OCI-LY7 (cell line): ENCODE data around the gene CNOT1. TPM values are rescaled to one million over a fixed set of nuclear protein-coding genes. Genes with fewer than 3 reads are reported as not detected.
"Not testable (repeated sequence)": the region's sequence is repeated elsewhere in the genome, so short reads cannot be mapped to it uniquely, and the experiment has no call there.

ENCODE experiments used
- BruUV-seq: library from RNA; stranded (reverse); fragments of 400-500 nt; replicated peaks from 2 replicates; lab custom pipeline; 2021; lab: Mats Ljungman, UMichigan
- CTCF ChIA-PET: fragments of 300-600 bp; sonication (Branson Sonifier 250); formaldehyde crosslinking; loops from one replicate; lab custom pipeline; 2022; ENCODE audit warnings: antibody characterized with exemption; ENCODE audit not compliant: unreplicated experiment; lab: Charles Lee
- POLR2A ChIA-PET: fragments of 300-600 bp; sonication (Branson Sonifier 250); formaldehyde crosslinking; loops from one replicate; lab custom pipeline; 2022; ENCODE audit warnings: antibody characterized with exemption; lab: Charles Lee
- DNase-seq: peaks from one replicate; pipeline ENCODE4 v3.0.0-alpha.2; 2015; ENCODE audit warnings: low spot score
- H2AFZ ChIP-seq: fragments of 200-600 bp; sonication (generic), shearing (Covaris generic); 2 replicates; pipeline ENCODE4 v1.6.1; 2014; ENCODE audit warnings: mild to moderate bottlenecking, antibody characterized with exemption, low read length, moderate library complexity
- H3K27ac ChIP-seq: fragments of 200-600 bp; sonication (generic); 2 replicates; pipeline ENCODE4 v1.5.1; 2014; ENCODE audit warnings: mixed run types, low read depth, mild to moderate bottlenecking, moderate library complexity, low read length, inconsistent platforms; ENCODE audit not compliant: poor library complexity, severe bottlenecking
- H3K36me3 ChIP-seq: fragments of 200-600 bp; sonication (generic); 2 replicates; pipeline ENCODE4 v1.6.1; 2014; ENCODE audit warnings: mild to moderate bottlenecking, antibody characterized with exemption, low read length, moderate library complexity, mixed read lengths; ENCODE audit not compliant: insufficient read depth
- H3K4me1 ChIP-seq: fragments of 200-600 bp; sonication (generic); 2 replicates; pipeline ENCODE4 v1.5.1; 2014; ENCODE audit warnings: mild to moderate bottlenecking, low read length; ENCODE audit not compliant: insufficient read depth, poor library complexity, severe bottlenecking
- H3K4me2 ChIP-seq: fragments of 200-600 bp; sonication (generic); 2 replicates; pipeline ENCODE4 v1.6.1; 2014; ENCODE audit warnings: mild to moderate bottlenecking, low read length
- H3K4me3 ChIP-seq: fragments of 200-600 bp; sonication (generic); 2 replicates; pipeline ENCODE4 v1.5.1; 2014; ENCODE audit warnings: mild to moderate bottlenecking, low read depth, low read length; ENCODE audit not compliant: poor library complexity, severe bottlenecking
- H3K79me2 ChIP-seq: fragments of 200-600 bp; sonication (generic); 2 replicates; pipeline ENCODE4 v1.6.1; 2016; ENCODE audit warnings: low read depth, mild to moderate bottlenecking, low read length, moderate library complexity, mixed read lengths; ENCODE audit not compliant: insufficient read depth
- H3K9me2 ChIP-seq: fragments of 200-600 bp; sonication (generic); 2 replicates; pipeline ENCODE4 v1.6.1; 2016; ENCODE audit warnings: mild to moderate bottlenecking, low read length, mixed read lengths; ENCODE audit not compliant: insufficient read depth
- H3K9me3 ChIP-seq: fragments of 200-600 bp; sonication (generic); 2 replicates; pipeline ENCODE4 v1.6.1; 2014; ENCODE audit warnings: mild to moderate bottlenecking, mixed run types, low read length, mixed read lengths
- H4K20me1 ChIP-seq: fragments of 200-600 bp; sonication (generic); 2 replicates; pipeline ENCODE4 v1.6.1; 2014; ENCODE audit warnings: mild to moderate bottlenecking, antibody characterized with exemption, low read length, moderate library complexity, mixed read lengths; ENCODE audit not compliant: insufficient read depth
- EZH2phosphoT487 ChIP-seq: fragments of 200-600 bp; sonication (generic); IDR thresholded peaks from 2 replicates; pipeline ENCODE4 v1.6.1; 2018; ENCODE audit warnings: low read depth, borderline replicate concordance, mild to moderate bottlenecking, mixed run types, antibody characterized with exemption, low read length, moderate library complexity, mixed read lengths
- intact Hi-C: fragments of 100-400 bp; cut with micrococcal nuclease; formaldehyde crosslinking; loops from one replicate; pipeline ENCODE4 v1.10.0; 2022; ENCODE audit not compliant: unreplicated experiment
- total RNA-seq, 2 experiments: library from RNA; depleted of rRNA in 1 of 2; stranded (reverse); fragments of >200 nt in 1 of 2; shearing (Covaris generic) in 1 of 2; gene quantifications; 2 replicates each; pipeline ENCODE4 v1.2.3, GENCODE V29; 2014 to 2022
- TF ChIP-seq, protein P1 (sequence below): fragments of 200-600 bp; sonication (generic); conservative IDR thresholded peaks from 2 replicates; pipeline ENCODE4 v1.5.1; 2014; ENCODE audit warnings: mild to moderate bottlenecking, antibody characterized with exemption, low read length, moderate library complexity, mixed read lengths

CNOT1 gene
- total RNA-seq, 2 experiments from 2014 or later = 230 to 288 TPM

GRCh38 chr16:58492066-58492465, 137.6 kb downstream of the CNOT1 start:
- POLR2A ChIA-PET = interaction anchor here (0.6 to 1.2 kb wide), 2 partner anchors 84 to 155 kb away, joined by 4 to 5 read pairs; no protein-coding TSS in a partner anchor
- BruUV-seq = no TSS peak

DNA sequence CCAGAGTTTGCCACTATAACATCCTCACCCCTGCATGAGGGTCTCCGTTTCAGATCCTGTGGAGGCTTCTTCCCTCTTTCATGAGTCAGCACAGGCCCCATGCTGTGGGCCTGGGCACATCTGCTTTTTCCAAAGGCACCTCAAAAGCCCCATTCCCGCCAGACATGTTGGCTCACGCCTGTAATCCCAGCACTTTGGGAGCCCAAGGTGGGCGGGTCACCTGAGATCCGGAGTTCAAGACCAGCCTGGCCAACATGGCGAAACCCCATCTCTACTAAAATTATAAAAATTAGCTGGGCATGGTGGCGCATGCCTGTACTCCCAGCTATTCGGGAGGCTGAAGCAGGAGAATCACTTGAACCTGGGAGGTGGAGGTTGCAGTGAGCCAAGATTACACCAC, 139.1 kb downstream of the CNOT1 start:
- H3K9me2 ChIP-seq, H3K79me2 ChIP-seq, H3K36me3 ChIP-seq, H2AFZ ChIP-seq, H3K9me3 ChIP-seq, DNase-seq, intact Hi-C loops, H3K4me2 ChIP-seq, H3K4me3 ChIP-seq, H3K27ac ChIP-seq, BruUV-seq, H4K20me1 ChIP-seq, CTCF ChIA-PET: not testable (repeated sequence)
- POLR2A ChIA-PET = interaction anchor here (1.1 kb wide), 1 partner anchor 195 kb away, joined by 4 read pairs; no protein-coding TSS in a partner anchor
- peaks cover 23% of the 10 kb centered on the region for H3K4me1 ChIP-seq

More at GRCh38 chr16:58492066-58492465, 137.6 kb downstream of the CNOT1 start:
- Histone ChIP-seq H3K9me3 (no peaks in the 10 kb centered on the region), H3K4me3 (no peak overlapping the region), H3K36me3 (no peaks in the 10 kb centered on the region), H4K20me1 (no peaks in the 10 kb centered on the region), H3K4me2 (no peak overlapping the region), H3K9me2 (no peaks in the 10 kb centered on the region), H3K27ac (no peak overlapping the region), H3K79me2 (no peaks in the 10 kb centered on the region), H3K4me1 (peaks cover 23% of the 10 kb centered on the region), H2AFZ (no peak overlapping the region)
- intact Hi-C loops = no loop called here
- CTCF ChIA-PET = no interaction called here
- no peak for TF ChIP-seq EZH2phosphoT487
- TF ChIP-seq, protein P1, sequence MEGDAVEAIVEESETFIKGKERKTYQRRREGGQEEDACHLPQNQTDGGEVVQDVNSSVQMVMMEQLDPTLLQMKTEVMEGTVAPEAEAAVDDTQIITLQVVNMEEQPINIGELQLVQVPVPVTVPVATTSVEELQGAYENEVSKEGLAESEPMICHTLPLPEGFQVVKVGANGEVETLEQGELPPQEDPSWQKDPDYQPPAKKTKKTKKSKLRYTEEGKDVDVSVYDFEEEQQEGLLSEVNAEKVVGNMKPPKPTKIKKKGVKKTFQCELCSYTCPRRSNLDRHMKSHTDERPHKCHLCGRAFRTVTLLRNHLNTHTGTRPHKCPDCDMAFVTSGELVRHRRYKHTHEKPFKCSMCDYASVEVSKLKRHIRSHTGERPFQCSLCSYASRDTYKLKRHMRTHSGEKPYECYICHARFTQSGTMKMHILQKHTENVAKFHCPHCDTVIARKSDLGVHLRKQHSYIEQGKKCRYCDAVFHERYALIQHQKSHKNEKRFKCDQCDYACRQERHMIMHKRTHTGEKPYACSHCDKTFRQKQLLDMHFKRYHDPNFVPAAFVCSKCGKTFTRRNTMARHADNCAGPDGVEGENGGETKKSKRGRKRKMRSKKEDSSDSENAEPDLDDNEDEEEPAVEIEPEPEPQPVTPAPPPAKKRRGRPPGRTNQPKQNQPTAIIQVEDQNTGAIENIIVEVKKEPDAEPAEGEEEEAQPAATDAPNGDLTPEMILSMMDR = no peak
- DNase-seq = no peak

DNA sequence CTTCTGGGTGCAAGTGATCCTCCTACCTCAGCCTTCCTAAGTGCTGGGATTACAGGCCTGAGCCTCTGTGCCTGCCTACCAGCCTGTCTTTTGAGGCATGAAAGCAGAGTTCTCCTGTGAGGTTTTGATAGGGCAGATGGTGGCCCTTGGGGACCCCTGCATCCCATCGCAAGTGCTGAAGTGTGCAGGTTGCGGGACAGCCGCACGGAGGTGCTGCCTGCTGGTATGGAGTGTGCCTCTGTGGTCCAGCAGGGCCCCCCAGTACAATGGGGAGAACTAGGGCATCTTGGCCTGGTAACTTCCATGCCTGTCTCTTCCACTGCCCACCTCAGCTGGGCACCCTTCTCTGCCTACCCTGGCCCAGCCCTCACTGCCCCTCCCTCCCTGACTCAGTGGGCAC, 139.6 kb downstream of the CNOT1 start:
- no peak overlapping the region for H3K27ac ChIP-seq
- no peak overlapping the region for H2AFZ ChIP-seq
- peaks cover 19% of the 10 kb centered on the region for H3K4me1 ChIP-seq
- H4K20me1 ChIP-seq = no peaks in the 10 kb centered on the region
- DNase-seq = no peak
- TF ChIP-seq EZH2phosphoT487 = no peak
- TF ChIP-seq, protein P1 = no peak
- CTCF ChIA-PET = no interaction called here
- POLR2A ChIA-PET = interaction anchor here (1.1 kb wide), 1 partner anchor 194 kb away, joined by 4 read pairs; no protein-coding TSS in a partner anchor
- no peaks in the 10 kb centered on the region for H3K36me3 ChIP-seq
- no peaks in the 10 kb centered on the region for H3K79me2 ChIP-seq
- no peaks in the 10 kb centered on the region for H3K9me3 ChIP-seq
- BruUV-seq = no TSS peak
- no peak overlapping the region for H3K4me3 ChIP-seq
- H3K9me2 ChIP-seq = no peaks in the 10 kb centered on the region
- intact Hi-C loops = no loop called here
- H3K4me2 ChIP-seq = no peak overlapping the region
